ENCODE data around the gene GDF10. TPM values are rescaled to one million over a fixed set of nuclear protein-coding genes. Genes with fewer than 3 reads are reported as not detected.

The GDF10 gene
- total RNA-seq, 1 donor from 2014 or later, result 1.8 TPM

DNA sequence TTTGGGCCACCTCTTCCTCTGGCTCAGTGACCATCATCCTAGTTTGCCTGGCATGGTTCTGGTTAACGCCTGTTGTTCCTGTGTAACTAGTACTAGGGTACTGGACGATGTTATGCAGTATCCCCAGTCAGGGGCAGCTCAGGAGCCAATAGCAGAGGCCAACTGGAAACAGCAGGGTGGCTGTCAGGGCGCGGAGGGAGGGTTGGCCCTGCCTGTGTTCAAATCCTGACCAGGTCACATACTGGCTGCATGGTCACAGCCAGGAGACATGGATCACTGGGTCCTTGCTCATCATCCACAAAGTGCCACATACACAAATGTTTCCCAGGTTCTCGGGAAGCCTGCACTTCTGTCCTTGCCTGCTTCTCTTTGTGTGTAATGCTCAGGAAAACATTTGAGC is 35.9 kb downstream of the GDF10 start:
- no peak for DNase-seq (ENCODE audit: low spot score in 2 of 2, unreplicated experiment in 2 of 2)
- Mint-ChIP-seq H3K36me3 (no peaks in the 10 kb centered on the region), H3K27me3 (ENCODE audit: low read depth) (peaks cover 59% of the 10 kb centered on the region), H3K4me1 (peaks cover 3% of the 10 kb centered on the region), H3K4me3 (no peak overlapping the region), H3K9me3 (no peaks in the 10 kb centered on the region), H3K27ac (no peak overlapping the region)
- no peak for TF ChIP-seq CTCF (IDR thresholded peaks at IDR 0.05; ENCODE audit: unreplicated experiment)

- Mint-ChIP-seq H3K27me3 (ENCODE audit: low read depth) (peaks cover 62% of the 10 kb centered on the region), H3K4me1 (peaks cover 3% of the 10 kb centered on the region), H3K27ac (no peak overlapping the region), H3K4me3 (no peak overlapping the region), H3K36me3 (no peaks in the 10 kb centered on the region), H3K9me3 (no peaks in the 10 kb centered on the region)
- DNase-seq (ENCODE audit: low spot score in 2 of 2, unreplicated experiment in 2 of 2), result no peak
- TF ChIP-seq CTCF (IDR thresholded peaks at IDR 0.05; ENCODE audit: unreplicated experiment), result no peak
Observed at GRCh38 chr10:47336387-47337134, 36.6 kb downstream of the GDF10 start.

- no peak for DNase-seq (ENCODE audit: low spot score in 2 of 2, unreplicated experiment in 2 of 2)
- Mint-ChIP-seq H3K36me3 (no peaks in the 10 kb centered on the region), H3K4me1 (no peaks in the 10 kb centered on the region), H3K27ac (no peak overlapping the region), H3K4me3 (no peak overlapping the region), H3K9me3 (no peaks in the 10 kb centered on the region), H3K27me3 (ENCODE audit: low read depth) (peaks cover 62% of the 10 kb centered on the region)
- no peak for TF ChIP-seq CTCF (IDR thresholded peaks at IDR 0.05; ENCODE audit: unreplicated experiment)
Observed at GRCh38 chr10:47337310-47337709, 37.3 kb downstream of the GDF10 start.

DNA sequence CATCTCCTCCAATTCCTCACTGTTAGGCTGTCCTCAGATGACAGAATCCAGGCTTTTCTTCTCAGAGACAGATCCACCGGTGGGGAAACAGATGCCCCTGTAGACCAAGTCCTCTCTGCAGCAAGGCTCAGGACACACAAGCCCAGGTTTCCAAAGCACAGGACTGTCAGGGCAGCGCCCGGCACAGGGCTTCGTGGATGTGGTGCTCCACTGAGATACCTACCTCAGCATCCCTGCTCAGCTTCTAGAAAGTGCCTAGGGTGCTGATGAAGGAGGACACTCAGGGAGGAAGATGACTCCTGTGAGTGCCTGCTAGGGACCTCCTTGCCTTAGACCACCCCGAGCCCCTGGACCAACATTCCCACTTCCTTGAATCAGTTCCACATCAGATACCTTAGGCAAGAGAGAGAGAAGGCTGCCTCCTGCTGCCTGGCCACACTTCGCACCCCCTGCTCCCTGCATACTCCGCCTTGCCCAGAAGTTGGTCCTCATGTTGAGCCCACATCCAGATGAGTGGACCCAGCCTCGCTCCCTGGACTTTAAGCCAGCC is 39.3 kb downstream of the GDF10 start:
- no peaks in the 10 kb centered on the region for H3K36me3 Mint-ChIP-seq
- DNase-seq (ENCODE audit: low spot score in 2 of 2, unreplicated experiment in 2 of 2), result no peak
- TF ChIP-seq CTCF (IDR thresholded peaks at IDR 0.05; ENCODE audit: unreplicated experiment), result no peak
- H3K4me3 Mint-ChIP-seq, result no peak overlapping the region
- H3K4me1 Mint-ChIP-seq, result no peaks in the 10 kb centered on the region
- no peak overlapping the region for H3K27ac Mint-ChIP-seq
- H3K9me3 Mint-ChIP-seq, result no peaks in the 10 kb centered on the region
- peaks cover 56% of the 10 kb centered on the region for H3K27me3 Mint-ChIP-seq (ENCODE audit: low read depth)

DNA sequence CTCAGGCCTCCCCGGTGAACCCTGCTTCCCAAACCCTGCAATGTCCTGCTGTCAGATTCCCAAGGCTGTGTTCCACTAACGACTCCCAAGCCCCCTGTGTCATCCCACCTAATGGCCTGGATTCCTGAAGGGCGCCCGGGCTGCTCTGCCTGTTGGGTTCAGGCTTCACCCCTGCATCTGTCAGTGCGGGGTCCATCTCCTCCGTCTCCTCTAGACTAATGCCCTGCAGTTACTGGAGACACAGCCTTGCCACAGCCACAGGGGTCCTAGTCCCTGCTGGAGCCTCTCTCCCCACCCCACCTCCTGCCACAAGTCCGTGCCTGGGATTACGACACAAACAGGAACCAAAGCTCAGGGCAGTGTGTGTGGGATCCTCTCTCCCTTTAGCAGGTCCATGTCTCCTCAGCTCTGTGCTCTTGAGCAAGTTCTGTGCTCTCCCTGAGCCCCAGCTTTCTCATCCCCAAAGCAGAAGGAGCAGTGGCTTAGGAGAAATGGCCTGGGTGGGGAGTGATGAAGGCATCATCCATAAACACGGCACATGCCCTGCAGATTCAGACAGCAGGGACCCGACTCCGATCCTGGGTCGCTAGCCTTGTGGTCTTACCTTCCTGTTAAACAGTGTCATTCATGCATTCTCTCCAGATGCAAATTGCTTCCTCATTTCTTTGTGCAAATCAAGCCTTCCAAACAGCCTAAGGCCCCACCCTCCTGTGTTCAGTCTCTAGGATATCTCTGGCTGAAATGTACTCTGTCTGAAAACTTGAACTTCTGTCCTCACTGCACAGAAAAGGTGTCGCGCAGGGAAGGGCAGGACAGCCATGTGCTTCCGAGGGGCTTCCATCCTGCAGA is 40.0 kb downstream of the GDF10 start:
- Mint-ChIP-seq H3K36me3 (no peaks in the 10 kb centered on the region), H3K27ac (no peak overlapping the region), H3K9me3 (no peaks in the 10 kb centered on the region), H3K4me1 (no peaks in the 10 kb centered on the region), H3K27me3 (ENCODE audit: low read depth) (peaks cover 53% of the 10 kb centered on the region), H3K4me3 (no peak overlapping the region)
- no peak for TF ChIP-seq CTCF (IDR thresholded peaks at IDR 0.05; ENCODE audit: unreplicated experiment)
- DNase-seq (ENCODE audit: low spot score in 2 of 2, unreplicated experiment in 2 of 2), result no peak

Data from mesothelial cell of epicardium (in vitro differentiated cells).